HG03039 (cell line): ENCODE results near the gene FOXM1.

Experiments used
- ATAC-seq: cut with Tn5 transposase; IDR thresholded peaks from one replicate; pipeline ENCODE4 v1.9.1; 2021; ENCODE audit warnings: mild to moderate bottlenecking, moderate library complexity; ENCODE audit not compliant: unreplicated experiment

Gene FOXM1

DNA sequence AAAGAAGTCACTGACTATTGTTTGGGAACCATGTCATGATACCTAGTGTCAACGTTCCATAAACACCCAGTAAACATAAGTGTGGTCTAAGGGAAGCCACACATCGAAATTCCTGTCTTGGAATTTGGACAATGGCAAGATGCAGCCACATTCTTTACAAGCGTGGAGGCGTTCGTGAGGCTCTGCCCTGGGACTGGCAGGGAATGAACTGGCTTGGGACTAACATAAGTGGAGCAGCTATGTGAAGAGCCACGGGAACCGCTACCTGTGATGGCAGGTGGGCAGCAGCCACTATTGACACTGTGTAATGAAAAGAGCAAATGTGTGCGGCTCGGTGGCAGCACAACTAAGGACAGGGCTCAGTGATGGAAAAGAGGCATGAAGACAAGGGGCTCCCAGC lies 32.2 kb downstream of the FOXM1 start:
- no peak for ATAC-seq

DNA sequence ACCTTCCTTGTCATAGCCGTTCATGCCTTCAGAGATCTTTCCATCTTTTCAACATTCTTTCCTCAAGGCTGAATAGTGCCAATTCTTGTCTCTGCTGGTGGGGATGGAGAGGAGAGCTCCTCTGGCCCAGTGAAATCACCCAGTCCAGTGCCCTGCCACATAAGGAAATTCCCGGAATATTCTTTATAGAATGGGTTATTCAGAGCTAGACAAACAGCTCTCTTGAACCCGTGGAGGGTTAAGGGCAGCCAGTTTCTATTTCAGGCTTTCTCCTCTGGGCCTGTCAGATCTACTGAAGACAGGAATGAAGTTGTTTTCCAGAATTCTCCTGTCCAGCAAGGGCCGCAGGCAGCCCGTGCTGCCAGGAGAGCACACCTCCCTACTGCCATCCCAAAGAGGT lies 34.0 kb downstream of the FOXM1 start:
- ATAC-seq: no peak

GRCh38 chr12:2841056-2841650 lies 35.8 kb downstream of the FOXM1 start:
- no peak for ATAC-seq

DNA sequence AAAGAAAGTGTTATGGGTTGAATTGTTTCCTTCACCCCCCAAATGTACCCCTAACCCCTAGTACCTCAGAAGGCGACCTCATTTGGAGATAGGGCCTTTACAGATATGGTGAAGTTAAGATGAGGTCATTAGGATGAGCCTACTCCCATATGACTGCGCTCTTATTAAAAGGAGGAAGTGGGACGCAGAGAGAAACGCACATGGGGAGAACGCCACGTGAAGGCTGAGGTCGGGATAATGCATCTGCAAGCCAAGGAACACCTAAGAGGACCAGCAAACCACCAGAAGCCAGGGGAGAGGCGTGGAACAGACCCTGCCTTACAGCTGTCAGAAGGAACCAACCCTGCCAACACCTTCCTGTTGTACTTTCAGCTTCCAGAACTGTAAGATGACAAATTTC lies 40.4 kb downstream of the FOXM1 start:
- no peak for ATAC-seq

DNA sequence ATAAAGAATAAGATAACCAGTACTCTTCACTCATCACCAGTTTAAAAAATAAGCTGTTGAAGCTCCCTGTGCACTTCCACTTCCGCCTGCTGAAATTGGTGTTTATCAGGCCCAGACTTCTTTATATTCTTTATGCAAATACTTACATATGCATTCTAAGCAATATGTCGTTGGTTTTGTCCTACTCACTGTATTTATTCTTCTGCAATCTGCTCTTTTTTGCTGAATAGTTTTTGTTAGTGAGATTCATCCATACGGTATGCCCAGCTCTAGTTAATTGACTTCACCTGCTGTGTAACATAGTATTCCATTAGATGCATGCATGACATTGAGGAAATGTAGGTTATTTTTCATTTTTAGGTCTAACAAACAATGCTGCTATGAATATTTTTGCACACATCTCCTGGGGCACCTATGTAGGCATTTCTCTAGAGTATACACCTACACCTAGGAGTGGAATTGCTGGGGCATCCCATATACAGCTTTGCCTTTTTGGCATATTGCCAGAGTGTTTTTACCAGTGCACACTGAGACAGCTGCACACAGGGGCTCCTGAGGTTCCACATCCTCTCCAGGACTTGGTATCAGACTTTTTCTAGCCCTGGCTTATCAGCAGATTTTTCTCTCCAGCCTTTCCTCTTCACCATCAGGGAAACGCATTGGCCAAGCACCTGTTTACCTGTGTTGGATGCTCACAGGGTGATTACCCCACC lies 41.1 kb downstream of the FOXM1 start:
- ATAC-seq: no peak

DNA sequence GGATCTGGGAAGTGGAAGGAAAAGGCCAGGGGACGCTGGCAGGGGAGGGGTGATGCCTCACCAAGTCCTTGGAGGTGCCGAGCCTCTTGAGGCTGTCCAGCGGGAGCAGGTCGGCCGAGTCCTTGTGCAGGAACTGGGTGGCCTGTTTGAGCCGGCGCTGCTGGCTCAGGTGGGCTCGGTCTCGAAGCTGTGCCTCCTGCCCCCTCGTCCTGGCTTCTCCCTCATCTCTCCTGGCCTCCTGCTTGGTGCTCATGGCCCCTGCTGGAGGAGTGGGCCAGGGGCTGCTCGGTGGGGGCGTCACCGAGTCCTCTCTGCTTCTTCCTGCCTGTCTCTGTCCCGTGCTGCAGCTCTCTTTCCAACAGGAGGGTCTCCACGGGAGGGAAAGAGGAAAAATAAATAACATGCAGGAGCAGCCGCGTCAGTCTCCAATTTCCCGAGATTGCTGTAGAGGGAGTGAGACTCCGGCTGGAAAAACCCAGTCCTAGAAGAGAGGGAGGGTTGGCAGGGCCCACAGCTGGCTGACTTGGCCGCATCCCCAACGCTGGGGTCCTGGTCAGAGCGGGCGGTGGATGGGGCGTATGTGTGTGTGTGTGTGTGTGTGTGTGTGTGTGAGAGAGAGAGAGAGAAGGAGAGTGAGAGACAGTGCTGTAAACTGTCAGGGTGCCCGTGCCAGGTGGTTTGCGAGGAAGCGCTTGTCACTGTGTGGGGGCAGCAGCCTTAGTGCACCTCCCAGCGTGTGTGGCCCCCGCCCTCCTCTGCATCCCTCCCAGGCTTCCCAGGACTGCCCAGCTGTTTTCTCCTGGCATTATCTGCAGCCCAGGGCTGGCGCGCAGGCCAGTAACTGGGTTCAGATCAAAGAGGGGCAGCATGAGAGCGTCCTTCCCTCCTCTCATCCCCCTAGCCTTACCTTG lies 42.1 kb downstream of the FOXM1 start, which contains the start of gene NRIP2:
Gene NRIP2, minus strand, starts transcription at position 455 of the 911 bp plus-strand sequence. Its CDS starts 52 bp downstream, at position 403.
- no peak for ATAC-seq

- no peak for ATAC-seq
These were observed 43.2 kb downstream of the FOXM1 start for GRCh38 chr12:2833810-2834209.

DNA sequence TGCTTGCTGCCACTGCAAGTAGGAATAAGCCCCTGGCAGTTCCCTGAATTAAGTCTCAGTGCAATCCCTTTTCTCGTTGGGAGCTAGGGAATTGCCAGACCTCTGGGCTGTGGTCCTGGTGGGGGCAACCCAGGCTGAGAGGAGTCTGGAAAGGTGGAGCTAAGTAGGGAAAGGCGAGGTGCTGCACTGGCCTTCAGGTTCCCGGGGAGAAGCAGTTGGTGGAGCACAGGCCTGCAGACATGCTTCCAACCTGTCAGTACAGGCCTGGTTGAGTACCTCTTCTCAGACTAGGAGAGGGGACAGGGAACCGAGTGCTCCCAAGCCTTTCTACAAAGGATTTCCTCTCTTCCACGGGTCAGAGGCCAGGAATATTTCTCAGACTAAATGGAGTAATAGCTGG lies 43.6 kb downstream of the FOXM1 start:
- no peak for ATAC-seq

DNA sequence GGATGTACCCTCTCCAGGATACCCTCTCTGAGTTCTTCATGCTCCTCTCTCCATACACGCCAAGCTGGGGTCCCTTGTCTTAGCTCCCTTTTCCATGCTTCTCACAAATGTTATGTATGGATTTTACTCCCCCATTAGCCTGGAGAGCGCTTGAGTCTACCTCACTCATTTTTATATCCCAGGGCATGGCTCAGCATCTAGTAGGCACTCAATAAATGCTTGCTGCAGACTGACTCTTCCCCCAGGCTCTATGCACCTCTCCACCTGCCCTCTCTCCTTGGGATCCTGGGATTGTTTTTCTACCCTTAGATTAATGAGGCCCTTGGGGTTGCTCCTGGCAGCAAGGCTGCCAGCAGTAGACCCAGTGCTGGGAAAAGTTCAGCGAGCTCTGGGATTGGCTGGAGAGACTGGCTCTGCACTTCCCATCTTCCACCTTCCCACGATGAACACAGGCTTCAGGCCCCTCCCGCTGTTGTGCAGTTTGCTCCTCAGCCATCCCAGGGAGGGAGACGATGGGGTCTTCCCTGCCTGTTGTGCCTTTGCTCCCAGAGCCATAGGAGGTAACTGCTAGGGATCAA lies 44.3 kb downstream of the FOXM1 start:
- no peak for ATAC-seq

- no peak for ATAC-seq
These were observed 47.7 kb downstream of the FOXM1 start for GRCh38 chr12:2829275-2829674.

GRCh38 chr12:2826721-2827515 lies 50.1 kb downstream of the FOXM1 start:
- no peak for ATAC-seq

- no peak for ATAC-seq
These were observed 50.9 kb downstream of the FOXM1 start for GRCh38 chr12:2826036-2826435.

DNA sequence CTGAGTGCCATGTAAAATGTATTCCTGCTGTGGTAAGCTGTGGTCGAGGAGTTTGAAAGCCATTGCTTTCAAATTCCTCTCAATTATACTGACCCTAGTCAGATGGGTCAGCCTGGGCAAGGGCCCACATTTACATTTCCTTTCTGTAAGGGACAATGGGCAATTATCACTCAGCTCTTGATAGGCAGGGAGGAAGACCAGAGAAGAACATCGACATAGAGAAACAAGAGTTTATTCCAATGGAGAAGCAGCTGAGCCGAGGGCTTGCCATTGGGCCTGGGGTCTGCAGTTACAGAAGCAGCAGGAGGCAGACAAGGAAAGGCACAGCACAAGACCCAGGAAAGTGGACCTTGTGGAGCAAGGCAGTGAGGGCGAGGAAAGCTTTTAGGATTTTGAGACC lies 51.8 kb downstream of the FOXM1 start:
- ATAC-seq: no peak

DNA sequence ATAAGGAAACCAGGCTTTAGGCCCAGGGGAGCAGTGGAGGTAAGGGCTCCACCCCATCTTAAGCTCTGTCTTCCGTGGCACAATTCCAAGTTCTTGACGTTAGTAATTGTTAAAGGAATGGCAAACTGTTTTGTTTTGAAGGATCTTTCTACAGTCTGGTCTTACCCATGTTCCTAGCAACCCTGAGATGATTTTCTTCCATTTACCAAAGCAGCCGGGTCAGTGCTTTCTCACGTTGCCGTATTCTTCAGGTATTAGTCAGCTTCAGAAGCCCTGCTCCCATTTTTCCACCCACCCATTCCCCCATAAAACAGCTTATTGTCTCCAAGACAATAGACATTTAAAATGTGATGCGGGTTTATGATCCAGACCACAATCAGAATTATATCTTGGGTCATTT lies 52.4 kb downstream of the FOXM1 start:
- ATAC-seq: no peak

GRCh38 chr12:2823483-2823882 lies 53.5 kb downstream of the FOXM1 start:
- no peak for ATAC-seq

- no peak for ATAC-seq
These were observed 56.5 kb downstream of the FOXM1 start for GRCh38 chr12:2820432-2820831.

- ATAC-seq: no peak
These were observed 57.2 kb downstream of the FOXM1 start for GRCh38 chr12:2819810-2820209.

GRCh38 chr12:2813214-2814185 lies 63.5 kb downstream of the FOXM1 start:
- no peak for ATAC-seq
